ENCODE results near the gene C16orf46. TPM values are rescaled to one million over a fixed set of nuclear protein-coding genes. Genes with fewer than 3 reads are reported as not detected.
"Not testable (repeated sequence)": the region's sequence is repeated elsewhere in the genome, so short reads cannot be mapped to it uniquely, and the experiment has no call there.

The C16orf46 gene
- total RNA-seq, 6 donors from 2014 or later = 0.76 to 8.4 (median 3.6) TPM; not detected in 1

DNA sequence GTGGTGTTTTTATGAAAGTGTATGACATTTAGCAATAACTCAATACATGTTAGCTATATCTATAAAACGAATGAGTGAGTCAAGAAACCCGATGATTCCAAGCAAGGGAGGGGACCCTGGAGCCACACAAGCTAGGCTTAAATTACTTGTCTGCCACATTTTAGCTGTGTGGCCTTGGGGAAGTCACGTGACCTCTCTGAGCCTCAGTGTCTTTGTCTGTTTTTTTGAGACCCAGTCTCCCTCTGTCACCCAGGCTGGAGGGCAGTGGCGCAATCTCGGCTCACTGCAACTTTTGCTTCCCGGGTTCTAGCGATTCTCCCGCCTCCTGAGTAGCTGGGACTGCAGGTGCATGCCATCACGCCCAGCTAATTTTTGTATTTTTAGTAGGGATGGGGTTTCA is 39.2 kb upstream of the C16orf46 start:
- H3K4me1 ChIP-seq = no peaks in the 10 kb centered on the region
- DNase-seq = no peak
- no peak for ATAC-seq (ENCODE audit: low FRiP score in 2 of 2)
- H3K27me3 ChIP-seq = no peaks in the 10 kb centered on the region
- no peaks in the 10 kb centered on the region for H3K9me3 ChIP-seq
- TF ChIP-seq POLR2A (IDR thresholded peaks at IDR 0.05) (no peak), EP300 (IDR thresholded peaks at IDR 0.05) (no peak), POLR2AphosphoS5 (IDR thresholded peaks at IDR 0.05) (no peak)
- TF ChIP-seq, protein P1, sequence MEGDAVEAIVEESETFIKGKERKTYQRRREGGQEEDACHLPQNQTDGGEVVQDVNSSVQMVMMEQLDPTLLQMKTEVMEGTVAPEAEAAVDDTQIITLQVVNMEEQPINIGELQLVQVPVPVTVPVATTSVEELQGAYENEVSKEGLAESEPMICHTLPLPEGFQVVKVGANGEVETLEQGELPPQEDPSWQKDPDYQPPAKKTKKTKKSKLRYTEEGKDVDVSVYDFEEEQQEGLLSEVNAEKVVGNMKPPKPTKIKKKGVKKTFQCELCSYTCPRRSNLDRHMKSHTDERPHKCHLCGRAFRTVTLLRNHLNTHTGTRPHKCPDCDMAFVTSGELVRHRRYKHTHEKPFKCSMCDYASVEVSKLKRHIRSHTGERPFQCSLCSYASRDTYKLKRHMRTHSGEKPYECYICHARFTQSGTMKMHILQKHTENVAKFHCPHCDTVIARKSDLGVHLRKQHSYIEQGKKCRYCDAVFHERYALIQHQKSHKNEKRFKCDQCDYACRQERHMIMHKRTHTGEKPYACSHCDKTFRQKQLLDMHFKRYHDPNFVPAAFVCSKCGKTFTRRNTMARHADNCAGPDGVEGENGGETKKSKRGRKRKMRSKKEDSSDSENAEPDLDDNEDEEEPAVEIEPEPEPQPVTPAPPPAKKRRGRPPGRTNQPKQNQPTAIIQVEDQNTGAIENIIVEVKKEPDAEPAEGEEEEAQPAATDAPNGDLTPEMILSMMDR (IDR thresholded peaks at IDR 0.05) = no peak
- 79 to 82% methylated on average over 8 to 9 of the region's 9 CpGs for WGBS, 2 donors
- H3K36me3 ChIP-seq = no peaks in the 10 kb centered on the region
- no peak overlapping the region for H3K27ac ChIP-seq
- H3K4me3 ChIP-seq = no peak overlapping the region

- WGBS, 2 donors = 91 to 94% methylated on average over 4 of the region's 4 CpGs
These were observed 35.4 kb upstream of the C16orf46 start for GRCh38 chr16:81112453-81112852.

GRCh38 chr16:81109274-81109673 is 32.2 kb upstream of the C16orf46 start:
- H3K9me3 ChIP-seq; H3K27me3 ChIP-seq; ATAC-seq (ENCODE audit: low FRiP score in 2 of 2); DNase-seq; H3K27ac ChIP-seq; H3K4me1 ChIP-seq; H3K4me3 ChIP-seq; H3K36me3 ChIP-seq: not testable (repeated sequence)
- 84 to 93% methylated on average over 6 of the region's 6 CpGs for WGBS, 2 donors

More at GRCh38 chr16:81112453-81112852, 35.4 kb upstream of the C16orf46 start:
- Histone ChIP-seq H3K4me1 (no peaks in the 10 kb centered on the region), H3K27ac (no peak overlapping the region), H3K4me3 (no peak overlapping the region), H3K36me3 (no peaks in the 10 kb centered on the region), H3K27me3 (no peaks in the 10 kb centered on the region), H3K9me3 (no peaks in the 10 kb centered on the region)
- ATAC-seq (ENCODE audit: low FRiP score in 2 of 2) (no peak), DNase-seq (no peak)
- TF ChIP-seq EP300 (IDR thresholded peaks at IDR 0.05) = no peak
- TF ChIP-seq, protein P1 (IDR thresholded peaks at IDR 0.05) = no peak

DNA sequence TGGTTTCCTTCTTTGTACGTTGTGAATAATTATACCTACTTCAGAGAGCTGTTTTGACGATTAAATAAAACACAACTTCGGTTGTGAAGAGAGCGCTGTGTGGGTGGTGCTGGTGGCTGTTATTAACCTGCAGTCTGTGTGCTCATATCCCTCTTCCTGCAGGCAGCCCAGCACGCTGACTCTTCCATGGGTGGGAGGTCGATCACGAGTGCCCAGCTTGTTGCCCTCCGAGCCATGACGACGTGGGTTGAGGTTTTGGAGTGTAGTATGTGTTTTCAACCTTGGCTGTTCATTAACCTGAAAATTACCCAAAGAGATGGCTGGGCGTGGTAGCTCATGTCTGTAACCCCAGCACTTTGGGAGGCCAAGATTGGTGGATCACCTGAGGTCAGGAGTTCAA is 30.5 kb upstream of the C16orf46 start:
- Histone ChIP-seq H3K4me3 (no peak overlapping the region), H3K36me3 (no peaks in the 10 kb centered on the region), H3K9me3 (no peaks in the 10 kb centered on the region), H3K27me3 (no peaks in the 10 kb centered on the region), H3K27ac (no peak overlapping the region), H3K4me1 (no peaks in the 10 kb centered on the region)
- ATAC-seq (ENCODE audit: low FRiP score in 2 of 2) (no peak), DNase-seq (no peak)
- WGBS, 2 donors = 70 to 77% methylated on average over 11 of the region's 11 CpGs
- TF ChIP-seq EP300 (IDR thresholded peaks at IDR 0.05) = no peak
- TF ChIP-seq POLR2AphosphoS5 (IDR thresholded peaks at IDR 0.05) = no peak

- ATAC-seq (ENCODE audit: low FRiP score in 2 of 2) = no peak
- no peaks in the 10 kb centered on the region for H3K27me3 ChIP-seq
- DNase-seq = no peak
- no peak overlapping the region for H3K27ac ChIP-seq
- no peak overlapping the region for H3K4me3 ChIP-seq
- TF ChIP-seq POLR2AphosphoS5 (IDR thresholded peaks at IDR 0.05) (no peak), POLR2A (IDR thresholded peaks at IDR 0.05) (no peak)
- H3K9me3 ChIP-seq = no peaks in the 10 kb centered on the region
- WGBS, 2 donors = 57% methylated on average over 8 of the region's 8 CpGs
- H3K36me3 ChIP-seq = no peaks in the 10 kb centered on the region
- H3K4me1 ChIP-seq = no peaks in the 10 kb centered on the region
These were observed 29.9 kb upstream of the C16orf46 start for GRCh38 chr16:81106826-81107503.

DNA sequence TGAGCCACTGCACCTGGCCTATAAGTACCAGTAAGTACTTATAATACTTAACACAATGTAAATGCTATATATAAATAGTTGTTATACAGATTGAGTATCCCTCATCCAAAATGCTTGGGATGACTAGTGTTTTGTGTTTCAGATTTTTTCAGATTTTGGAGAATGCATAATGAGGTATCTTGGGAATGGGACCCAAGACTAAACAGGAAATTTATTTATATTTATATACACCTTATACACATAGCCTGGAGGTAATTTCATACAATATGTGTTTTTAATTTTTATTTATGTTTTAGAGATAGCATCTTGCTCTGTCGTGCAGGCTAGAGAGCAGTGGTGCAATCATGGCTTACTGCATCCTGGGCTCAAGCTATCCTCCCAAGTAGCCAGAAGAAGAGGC is 28.9 kb upstream of the C16orf46 start:
- Histone ChIP-seq H3K27ac (no peak overlapping the region), H3K9me3 (no peaks in the 10 kb centered on the region), H3K36me3 (no peaks in the 10 kb centered on the region), H3K4me3 (no peak overlapping the region), H3K27me3 (no peaks in the 10 kb centered on the region), H3K4me1 (no peaks in the 10 kb centered on the region)
- 63 to 77% methylated on average over 1 of the region's 1 CpG for WGBS, 2 donors
- DNase-seq (no peak), ATAC-seq (ENCODE audit: low FRiP score in 2 of 2) (no peak)
- TF ChIP-seq, protein P1 (IDR thresholded peaks at IDR 0.05) = no peak
- no peak for TF ChIP-seq POLR2A (IDR thresholded peaks at IDR 0.05)
- no peak for TF ChIP-seq POLR2AphosphoS5 (IDR thresholded peaks at IDR 0.05)
- TF ChIP-seq EP300 (IDR thresholded peaks at IDR 0.05) = no peak

All from upper lobe of left lung (tissue), 6 donors.